HG03039 (cell line): ENCODE results near the gene STRA6.

Experiments used
- ATAC-seq: cut with Tn5 transposase; IDR thresholded peaks from one replicate; pipeline ENCODE4 v1.9.1; 2021; ENCODE audit warnings: mild to moderate bottlenecking, moderate library complexity; ENCODE audit not compliant: unreplicated experiment

STRA6 gene

DNA sequence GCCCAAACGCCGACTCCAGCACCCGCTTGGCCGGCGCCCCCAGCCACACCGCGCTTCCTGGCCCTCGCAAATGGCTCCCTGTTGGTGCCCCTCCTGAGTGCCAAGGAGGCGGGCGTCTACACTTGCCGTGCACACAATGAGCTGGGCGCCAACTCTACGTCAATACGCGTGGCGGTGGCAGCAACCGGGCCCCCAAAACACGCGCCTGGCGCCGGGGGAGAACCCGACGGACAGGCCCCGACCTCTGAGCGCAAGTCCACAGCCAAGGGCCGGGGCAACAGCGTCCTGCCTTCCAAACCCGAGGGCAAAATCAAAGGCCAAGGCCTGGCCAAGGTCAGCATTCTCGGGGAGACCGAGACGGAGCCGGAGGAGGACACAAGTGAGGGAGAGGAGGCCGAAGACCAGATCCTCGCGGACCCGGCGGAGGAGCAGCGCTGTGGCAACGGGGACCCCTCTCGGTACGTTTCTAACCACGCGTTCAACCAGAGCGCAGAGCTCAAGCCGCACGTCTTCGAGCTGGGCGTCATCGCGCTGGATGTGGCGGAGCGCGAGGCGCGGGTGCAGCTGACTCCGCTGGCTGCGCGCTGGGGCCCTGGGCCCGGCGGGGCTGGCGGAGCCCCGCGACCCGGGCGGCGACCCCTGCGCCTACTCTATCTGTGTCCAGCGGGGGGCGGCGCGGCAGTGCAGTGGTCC, 68.7 kb downstream of the STRA6 start:
- no peak for ATAC-seq

- ATAC-seq: no peak
Observed at GRCh38 chr15:74132681-74133651, 69.6 kb downstream of the STRA6 start.

DNA sequence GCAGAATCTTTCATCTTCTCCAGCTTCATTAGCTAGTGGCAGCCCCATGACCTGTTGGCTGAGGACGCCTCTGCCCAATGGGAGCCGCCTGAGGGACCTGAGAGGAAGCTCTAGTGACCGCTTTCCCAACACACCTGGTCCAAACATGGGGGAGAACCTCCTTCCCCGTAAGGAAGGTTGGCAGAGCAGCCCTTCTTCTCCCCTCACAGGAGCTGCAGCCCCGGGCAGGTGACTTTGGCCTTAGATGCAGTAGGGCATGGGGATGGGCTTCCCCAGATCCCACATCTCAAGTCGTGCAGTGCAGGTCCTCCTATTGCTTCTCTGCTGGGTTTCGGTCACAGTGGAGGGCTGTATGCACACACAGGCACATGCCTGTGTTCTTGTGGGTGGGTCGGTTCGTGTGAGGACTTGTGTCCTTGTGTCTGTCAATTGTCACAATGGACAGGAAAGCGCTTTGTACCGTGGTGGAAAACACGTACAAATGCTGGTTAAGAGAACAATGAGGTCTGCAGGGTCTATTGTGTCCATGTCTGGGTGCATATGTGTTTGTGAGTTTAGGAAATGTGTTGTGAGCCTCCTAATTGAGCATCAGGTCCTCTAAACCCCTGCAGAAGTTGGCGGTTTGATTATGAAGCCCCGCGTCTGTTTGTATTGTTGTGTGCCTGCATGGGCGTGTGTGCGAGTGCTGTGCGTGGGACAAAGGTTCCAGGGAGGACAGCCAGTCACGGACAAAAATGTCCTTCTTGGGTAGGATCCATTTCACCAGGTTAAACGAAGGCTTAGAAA, 70.8 kb downstream of the STRA6 start:
- no peak for ATAC-seq

DNA sequence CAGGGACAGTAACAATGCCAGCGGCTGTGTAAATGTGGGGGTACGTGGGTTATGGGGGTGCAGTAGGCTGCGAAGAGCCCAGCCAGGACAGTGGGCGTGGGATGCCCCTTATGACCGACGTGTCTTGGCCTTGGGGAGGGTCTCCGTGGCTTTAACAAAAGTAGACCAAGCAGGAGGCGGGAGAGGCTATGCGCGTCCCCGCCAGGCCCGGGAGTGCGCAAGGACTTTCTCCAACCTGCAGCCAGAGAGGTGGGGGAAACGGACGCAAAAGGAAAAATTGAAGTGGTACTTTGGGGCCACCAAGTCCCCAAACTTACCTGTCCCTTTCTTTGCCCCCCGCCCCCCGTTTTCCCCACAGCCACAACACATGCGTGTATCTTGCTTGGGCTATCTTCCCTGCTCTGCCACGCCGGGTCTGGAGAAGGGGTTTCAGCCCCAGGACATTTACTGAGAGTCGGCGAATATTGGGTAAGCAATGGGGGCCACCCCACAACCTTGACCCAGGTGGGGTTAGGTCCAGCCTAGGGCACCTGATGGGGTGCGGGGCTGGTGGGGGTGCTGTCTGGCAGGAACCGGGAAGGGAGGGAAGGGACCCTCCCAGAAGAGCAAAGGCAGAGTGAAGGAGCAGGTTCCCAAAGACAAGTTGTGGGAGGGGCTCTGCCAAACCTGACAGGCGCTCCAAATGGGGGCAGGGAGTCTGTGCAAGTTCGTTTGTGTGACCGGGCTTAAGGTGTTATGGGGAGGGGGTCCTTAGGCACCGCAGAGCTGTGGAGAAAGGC, 71.5 kb downstream of the STRA6 start:
- no peak for ATAC-seq

DNA sequence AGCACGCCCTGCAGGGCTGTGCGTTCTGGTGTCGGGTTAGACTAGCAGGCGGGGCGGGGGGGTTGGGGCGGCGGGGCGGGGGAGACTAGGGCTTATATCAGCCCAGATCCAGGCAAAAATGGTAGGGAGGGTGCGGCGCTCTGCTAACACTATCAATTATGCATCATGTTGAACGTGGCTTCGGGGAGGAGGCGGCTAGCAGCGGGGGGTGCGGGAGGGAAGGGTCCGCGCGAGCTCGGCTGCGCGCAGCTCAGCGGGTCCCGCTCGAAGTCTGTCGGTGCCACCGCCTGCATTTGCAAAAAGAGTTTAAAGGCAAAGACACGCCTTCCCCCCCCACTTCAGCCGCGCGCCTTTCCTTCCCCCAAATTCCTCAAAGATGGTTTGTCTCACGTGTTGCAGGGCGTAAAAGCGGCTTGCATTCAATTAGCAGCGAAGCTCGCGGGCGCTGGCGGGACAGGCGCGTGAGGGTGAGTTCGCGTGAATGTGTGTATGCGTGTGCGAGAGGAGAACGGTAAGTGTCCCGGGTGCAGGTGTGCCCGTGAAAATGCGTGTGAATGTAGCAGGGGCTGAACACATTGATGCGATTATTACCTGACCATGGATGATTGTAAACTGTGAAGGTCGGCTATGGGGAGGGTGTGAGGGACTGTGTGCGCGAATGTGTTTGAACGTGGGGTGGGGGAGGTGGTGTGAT, 72.3 kb downstream of the STRA6 start, which contains the start of gene ISLR2:
ISLR2 (plus strand) TSS at position 432 of the 694 bp plus-strand sequence. CDS start 2,169 bp downstream, outside the sequence.
- no peak for ATAC-seq

GRCh38 chr15:74129586-74130154, 72.9 kb downstream of the STRA6 start:
- ATAC-seq: no peak
